HepG2 (cell line): ENCODE results near the gene KDM3B. TPM values are rescaled to one million over a fixed set of nuclear protein-coding genes. Genes with fewer than 3 reads are reported as not detected.
A peak's percentile ranks its signal among the peaks of the same experiment; 100 is the strongest.

ENCODE experiments used
- CBX2 ChIP-seq, 2 experiments: fragments of 200-600 bp in 1 of 2; sonication (generic); formaldehyde crosslinking in 1 of 2; IDR thresholded peaks; 2 replicates each; pipeline versions ENCODE4 v1.7.0 to v1.8.1; 2018 to 2022; ENCODE audit warnings: low read depth in 2 of 2, low read length in 1 of 2, mild to moderate bottlenecking in 1 of 2, missing genetic modification reagents in 1 of 2
- CBX5 ChIP-seq: sonication (generic); formaldehyde crosslinking; IDR thresholded peaks from 2 replicates; pipeline ENCODE4 v1.4.0; 2020; ENCODE audit warnings: missing genetic modification reagents, borderline replicate concordance
- CEBPB ChIP-seq: IDR thresholded peaks from 2 replicates; pipeline ENCODE4 v1.6.1; 2011; ENCODE audit warnings: low read depth, low read length, improper control_type of control experiment, borderline replicate concordance
- JARID2 ChIP-seq: sonication (generic); formaldehyde crosslinking; IDR thresholded peaks from 2 replicates; pipeline ENCODE4 v1.8.1; 2023; ENCODE audit warnings: missing genetic modification reagents, inconsistent platforms; ENCODE audit not compliant: insufficient replicate concordance
- JDP2 ChIP-seq: sonication (generic); formaldehyde crosslinking; IDR thresholded peaks from 2 replicates; pipeline ENCODE4 v1.8.1; 2022; ENCODE audit warnings: missing genetic modification reagents, borderline replicate concordance
- NONO ChIP-seq, 2 experiments: fragments of 450-650 bp in 1 of 2; sonication (generic) in 1 of 2; formaldehyde crosslinking in 1 of 2; IDR thresholded peaks in 1 of 2; conservative IDR thresholded peaks in 1 of 2; 2 replicates each; pipeline versions ENCODE4 v1.6.1 to v1.8.0; 2017 to 2022; ENCODE audit warnings: mild to moderate bottlenecking in 1 of 2, missing genetic modification reagents in 1 of 2, moderate library complexity in 1 of 2
- NPAS2 ChIP-seq: sonication (generic); formaldehyde crosslinking; IDR thresholded peaks from 2 replicates; pipeline ENCODE4 v1.8.0; 2022; ENCODE audit warnings: mild to moderate bottlenecking, missing genetic modification reagents, borderline replicate concordance
- PCBP2 ChIP-seq: fragments of 200-400 bp; formaldehyde crosslinking; optimal IDR thresholded peaks from 2 replicates; pipeline ENCODE3; 2018; ENCODE audit warnings: low read length, low read depth; ENCODE audit not compliant: poor library complexity, severe bottlenecking
- SATB2 ChIP-seq: sonication (generic); formaldehyde crosslinking; IDR thresholded peaks from 2 replicates; pipeline ENCODE4 v1.5.0; 2020; ENCODE audit warnings: missing genetic modification reagents
- SOX13 ChIP-seq, 3 experiments: fragments of 450-650 bp in 1 of 3; sonication (generic) in 1 of 3; formaldehyde crosslinking in 1 of 3; IDR thresholded peaks in 2 of 3; conservative IDR thresholded peaks in 1 of 3; 2 replicates each; pipeline versions ENCODE4 v1.5.0 to v1.6.1; 2016 to 2020; ENCODE audit warnings: antibody characterized with exemption in 1 of 3, mild to moderate bottlenecking in 1 of 3, missing compliant biosample characterization in 1 of 3, missing genetic modification reagents in 1 of 3, moderate library complexity in 1 of 3
- SP5 ChIP-seq: IDR thresholded peaks from 2 replicates; pipeline ENCODE4 v1.6.1; 2016; ENCODE audit warnings: low read depth, borderline replicate concordance
- ZNF383 ChIP-seq: sonication (generic); formaldehyde crosslinking; IDR thresholded peaks from 2 replicates; pipeline ENCODE4 v1.4.0; 2020; ENCODE audit warnings: missing genetic modification reagents, mild to moderate bottlenecking, borderline replicate concordance
- ZNF570 ChIP-seq: sonication (generic); formaldehyde crosslinking; IDR thresholded peaks from 2 replicates; pipeline ENCODE4 v1.4.0; 2020; ENCODE audit warnings: mild to moderate bottlenecking, missing genetic modification reagents, borderline replicate concordance
- ZNF788 ChIP-seq: sonication (generic); formaldehyde crosslinking; IDR thresholded peaks from 2 replicates; pipeline ENCODE4 v1.5.0; 2020; ENCODE audit warnings: mild to moderate bottlenecking, missing genetic modification reagents, borderline replicate concordance
- polyA plus RNA-seq, 8 experiments: library from polyadenylated mRNA; depleted of rRNA in 3 of 8; stranded (reverse) in 7 of 8; unstranded in 1 of 8; fragments of >200 nt; fragmentation: Illumina TruSeq in 4 of 8; extraction: Trizol in 4 of 8; gene quantifications; 2 replicates each; pipeline versions ENCODE4 v1.2.1 to v1.2.3, GENCODE V29; 2011 to 2016; ENCODE audit warnings: low read depth in 4 of 8, missing spikeins in 1 of 8, mixed read lengths in 1 of 8; ENCODE audit not compliant: insufficient read depth in 1 of 8
- total RNA-seq, 5 experiments: library from RNA; depleted of rRNA; stranded (reverse); fragments of >200 nt; fragmentation: Illumina TruSeq; extraction: Trizol; gene quantifications; 2 replicates each; pipeline ENCODE4 v1.2.3, GENCODE V29; 2016; ENCODE audit warnings: low read depth in 1 of 5
- TF ChIP-seq, protein P1 (sequence below): sonication (generic); formaldehyde crosslinking; IDR thresholded peaks from 2 replicates; pipeline ENCODE4 v1.8.0; 2022; ENCODE audit warnings: mild to moderate bottlenecking, missing genetic modification reagents; ENCODE audit not compliant: insufficient replicate concordance
- TF ChIP-seq, protein P2 (sequence below): sonication (generic); formaldehyde crosslinking; conservative IDR thresholded peaks from 2 replicates; pipeline ENCODE4 v1.4.0; 2020; ENCODE audit warnings: missing genetic modification reagents
- TF ChIP-seq, protein P3 (sequence below): sonication (generic); formaldehyde crosslinking; IDR thresholded peaks from 2 replicates; pipeline ENCODE4 v1.4.0; 2020; ENCODE audit warnings: missing genetic modification reagents, borderline replicate concordance
- TF ChIP-seq, protein P4 (sequence below): sonication (generic); formaldehyde crosslinking; IDR thresholded peaks from 2 replicates; pipeline ENCODE4 v1.4.0; 2020; ENCODE audit warnings: mild to moderate bottlenecking, missing genetic modification reagents

Gene KDM3B
- total and polyA plus RNA-seq, 2 of the 13 experiments (the other 11 are each of a cell fraction or from before 2014, with no cell fraction given) = 19.7 to 34.3 TPM

DNA sequence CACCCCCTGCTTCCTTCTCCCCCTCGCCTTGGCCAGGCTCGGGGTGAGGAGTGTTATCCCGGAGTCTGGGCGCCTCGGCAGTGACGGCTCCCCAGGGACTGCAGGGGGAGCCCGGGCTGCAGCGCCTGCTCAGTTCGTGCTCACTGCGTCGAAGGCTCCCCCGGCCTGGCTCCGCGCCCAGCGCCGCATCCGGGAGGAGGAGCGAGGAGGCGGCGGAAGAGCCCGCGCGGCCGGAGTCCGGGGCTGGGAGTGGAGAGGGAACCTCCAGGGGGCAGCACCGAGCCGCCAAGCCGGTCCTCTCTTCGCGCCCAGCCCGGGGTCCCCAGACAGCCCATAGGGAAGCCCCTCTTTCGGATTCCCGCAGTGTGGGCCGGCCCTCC lies 111.5 kb downstream of the KDM3B start (continued):
- TF ChIP-seq CEBPB (no peak), CBX2 (IDR thresholded peaks at IDR 0.05; ENCODE audit: low read depth, low read length) (no peak), CBX2 (CRISPR knock-in tag; IDR thresholded peaks at IDR 0.05; ENCODE audit: low read depth) (no peak), JDP2 (CRISPR knock-in tag) (no peak), PCBP2 (no peak), SP5 (CRISPR knock-in tag) (peak; percentile 86), ZNF788 (CRISPR knock-in tag) (0 out of 2 replicates have a peak, but pooled peaks have one; percentile 68), NONO (IDR thresholded peaks at IDR 0.05) (no peak), NONO (CRISPR knock-in tag; conservative IDR thresholded peaks at IDR 0.05) (peak; percentile 50), SOX13 (IDR thresholded peaks at IDR 0.05) (no peak), SOX13 (CRISPR knock-in tag; conservative IDR thresholded peaks at IDR 0.05 in 1 of 2, IDR thresholded peaks at IDR 0.05 in 1 of 2) (peak in 1 of 2 experiments; percentile 28; a peak in 1 of 4 replicates), SATB2 (no peak), ZNF383 (CRISPR knock-in tag) (0 out of 2 replicates have a peak, but pooled peaks have one; percentile 13), NPAS2 (CRISPR knock-in tag) (no peak), ZNF570 (CRISPR knock-in tag) (no peak), CBX5 (0 out of 2 replicates have a peak, but pooled peaks have one; percentile 21), JARID2 (CRISPR knock-in tag) (peak; percentile 68)
- TF ChIP-seq, protein P1, sequence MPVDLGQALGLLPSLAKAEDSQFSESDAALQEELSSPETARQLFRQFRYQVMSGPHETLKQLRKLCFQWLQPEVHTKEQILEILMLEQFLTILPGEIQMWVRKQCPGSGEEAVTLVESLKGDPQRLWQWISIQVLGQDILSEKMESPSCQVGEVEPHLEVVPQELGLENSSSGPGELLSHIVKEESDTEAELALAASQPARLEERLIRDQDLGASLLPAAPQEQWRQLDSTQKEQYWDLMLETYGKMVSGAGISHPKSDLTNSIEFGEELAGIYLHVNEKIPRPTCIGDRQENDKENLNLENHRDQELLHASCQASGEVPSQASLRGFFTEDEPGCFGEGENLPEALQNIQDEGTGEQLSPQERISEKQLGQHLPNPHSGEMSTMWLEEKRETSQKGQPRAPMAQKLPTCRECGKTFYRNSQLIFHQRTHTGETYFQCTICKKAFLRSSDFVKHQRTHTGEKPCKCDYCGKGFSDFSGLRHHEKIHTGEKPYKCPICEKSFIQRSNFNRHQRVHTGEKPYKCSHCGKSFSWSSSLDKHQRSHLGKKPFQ (CRISPR knock-in tag) = no peak
- TF ChIP-seq, protein P2, sequence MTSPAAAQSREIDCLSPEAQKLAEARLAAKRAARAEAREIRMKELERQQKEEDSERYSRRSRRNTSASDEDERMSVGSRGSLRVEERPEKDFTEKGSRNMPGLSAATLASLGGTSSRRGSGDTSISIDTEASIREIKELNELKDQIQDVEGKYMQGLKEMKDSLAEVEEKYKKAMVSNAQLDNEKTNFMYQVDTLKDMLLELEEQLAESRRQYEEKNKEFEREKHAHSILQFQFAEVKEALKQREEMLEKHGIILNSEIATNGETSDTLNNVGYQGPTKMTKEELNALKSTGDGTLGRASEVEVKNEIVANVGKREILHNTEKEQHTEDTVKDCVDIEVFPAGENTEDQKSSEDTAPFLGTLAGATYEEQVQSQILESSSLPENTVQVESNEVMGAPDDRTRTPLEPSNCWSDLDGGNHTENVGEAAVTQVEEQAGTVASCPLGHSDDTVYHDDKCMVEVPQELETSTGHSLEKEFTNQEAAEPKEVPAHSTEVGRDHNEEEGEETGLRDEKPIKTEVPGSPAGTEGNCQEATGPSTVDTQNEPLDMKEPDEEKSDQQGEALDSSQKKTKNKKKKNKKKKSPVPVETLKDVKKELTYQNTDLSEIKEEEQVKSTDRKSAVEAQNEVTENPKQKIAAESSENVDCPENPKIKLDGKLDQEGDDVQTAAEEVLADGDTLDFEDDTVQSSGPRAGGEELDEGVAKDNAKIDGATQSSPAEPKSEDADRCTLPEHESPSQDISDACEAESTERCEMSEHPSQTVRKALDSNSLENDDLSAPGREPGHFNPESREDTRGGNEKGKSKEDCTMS (CRISPR knock-in tag) = no peak
- TF ChIP-seq, protein P3, sequence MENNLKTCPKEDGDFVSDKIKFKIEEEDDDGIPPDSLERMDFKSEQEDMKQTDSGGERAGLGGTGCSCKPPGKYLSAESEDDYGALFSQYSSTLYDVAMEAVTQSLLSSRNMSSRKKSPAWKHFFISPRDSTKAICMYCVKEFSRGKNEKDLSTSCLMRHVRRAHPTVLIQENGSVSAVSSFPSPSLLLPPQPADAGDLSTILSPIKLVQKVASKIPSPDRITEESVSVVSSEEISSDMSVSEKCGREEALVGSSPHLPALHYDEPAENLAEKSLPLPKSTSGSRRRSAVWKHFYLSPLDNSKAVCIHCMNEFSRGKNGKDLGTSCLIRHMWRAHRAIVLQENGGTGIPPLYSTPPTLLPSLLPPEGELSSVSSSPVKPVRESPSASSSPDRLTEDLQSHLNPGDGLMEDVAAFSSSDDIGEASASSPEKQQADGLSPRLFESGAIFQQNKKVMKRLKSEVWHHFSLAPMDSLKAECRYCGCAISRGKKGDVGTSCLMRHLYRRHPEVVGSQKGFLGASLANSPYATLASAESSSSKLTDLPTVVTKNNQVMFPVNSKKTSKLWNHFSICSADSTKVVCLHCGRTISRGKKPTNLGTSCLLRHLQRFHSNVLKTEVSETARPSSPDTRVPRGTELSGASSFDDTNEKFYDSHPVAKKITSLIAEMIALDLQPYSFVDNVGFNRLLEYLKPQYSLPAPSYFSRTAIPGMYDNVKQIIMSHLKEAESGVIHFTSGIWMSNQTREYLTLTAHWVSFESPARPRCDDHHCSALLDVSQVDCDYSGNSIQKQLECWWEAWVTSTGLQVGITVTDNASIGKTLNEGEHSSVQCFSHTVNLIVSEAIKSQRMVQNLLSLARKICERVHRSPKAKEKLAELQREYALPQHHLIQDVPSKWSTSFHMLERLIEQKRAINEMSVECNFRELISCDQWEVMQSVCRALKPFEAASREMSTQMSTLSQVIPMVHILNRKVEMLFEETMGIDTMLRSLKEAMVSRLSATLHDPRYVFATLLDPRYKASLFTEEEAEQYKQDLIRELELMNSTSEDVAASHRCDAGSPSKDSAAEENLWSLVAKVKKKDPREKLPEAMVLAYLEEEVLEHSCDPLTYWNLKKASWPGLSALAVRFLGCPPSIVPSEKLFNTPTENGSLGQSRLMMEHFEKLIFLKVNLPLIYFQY = 0 out of 2 replicates have a peak, but pooled peaks have one; percentile 47
- TF ChIP-seq, protein P4, sequence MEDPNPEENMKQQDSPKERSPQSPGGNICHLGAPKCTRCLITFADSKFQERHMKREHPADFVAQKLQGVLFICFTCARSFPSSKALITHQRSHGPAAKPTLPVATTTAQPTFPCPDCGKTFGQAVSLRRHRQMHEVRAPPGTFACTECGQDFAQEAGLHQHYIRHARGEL (CRISPR knock-in tag) = no peak
